ENCODE results near the gene EDC4. TPM values are rescaled to one million over a fixed set of nuclear protein-coding genes. Genes with fewer than 3 reads are reported as not detected.
"Not testable (repeated sequence)": the region's sequence is repeated elsewhere in the genome, so short reads cannot be mapped to it uniquely, and the experiment has no call there.

EDC4 gene
- polyA plus RNA-seq, 3 donors = 91.3 to 99.6 (median 95.2) TPM

- no peak for DNase-seq
These were observed 21.0 kb downstream of the EDC4 start for GRCh38 chr16:67893743-67894399.

GRCh38 chr16:67897231-67897630, 24.4 kb downstream of the EDC4 start:
- DNase-seq = no peak

GRCh38 chr16:67901734-67902133, 28.9 kb downstream of the EDC4 start:
- DNase-seq = no peak

GRCh38 chr16:67902831-67903230, 30.0 kb downstream of the EDC4 start:
- no peak for DNase-seq

GRCh38 chr16:67907397-67908180, 34.7 kb downstream of the EDC4 start:
- no peak for DNase-seq

- DNase-seq = no peak
These were observed 36.3 kb downstream of the EDC4 start for GRCh38 chr16:67909056-67909742.

- DNase-seq = no peak
These were observed 37.3 kb downstream of the EDC4 start for GRCh38 chr16:67910158-67910557.

- DNase-seq = no peak
These were observed 42.1 kb downstream of the EDC4 start for GRCh38 chr16:67914758-67915495.

- DNase-seq = not testable (repeated sequence)
These were observed 42.6 kb downstream of the EDC4 start for GRCh38 chr16:67915496-67915769.

GRCh38 chr16:67915831-67916723, 43.2 kb downstream of the EDC4 start:
- DNase-seq = no peak

GRCh38 chr16:67917140-67917851, 44.4 kb downstream of the EDC4 start:
- no peak for DNase-seq

GRCh38 chr16:67917852-67918236, 45.0 kb downstream of the EDC4 start:
- DNase-seq = no peak

GRCh38 chr16:67919622-67920221, 46.9 kb downstream of the EDC4 start:
- DNase-seq = no peak

- no peak for DNase-seq
These were observed 49.4 kb downstream of the EDC4 start for GRCh38 chr16:67922221-67922620.

GRCh38 chr16:67922740-67923139, 49.9 kb downstream of the EDC4 start:
- DNase-seq = no peak

GRCh38 chr16:67923414-67924116, 50.7 kb downstream of the EDC4 start:
- DNase-seq = no peak

- no peak for DNase-seq
These were observed 51.5 kb downstream of the EDC4 start for GRCh38 chr16:67924140-67924906.

GRCh38 chr16:67926181-67926750, 53.4 kb downstream of the EDC4 start:
- DNase-seq = no peak

Data from renal pelvis (tissue), 4 donors.